Measurements from ENCODE around the gene TENM3.

TENM3 gene

DNA sequence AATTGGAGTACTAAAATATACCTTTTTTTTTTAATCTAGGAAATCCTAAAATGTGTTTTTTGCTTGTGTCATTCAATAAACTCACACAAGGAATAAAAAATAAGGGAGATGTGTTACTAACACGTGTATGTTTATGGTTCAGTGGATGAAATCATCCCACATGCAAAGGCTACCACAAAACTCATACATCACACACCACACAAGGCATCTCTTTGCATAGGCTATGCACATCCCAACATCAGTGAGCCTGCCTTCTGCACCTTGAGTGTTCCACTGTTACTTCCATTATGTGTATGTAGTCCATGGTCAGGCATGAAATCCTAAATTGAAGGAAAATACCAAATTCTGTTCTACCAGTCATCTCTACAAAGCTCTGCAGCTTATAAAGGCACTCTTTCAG, 460.9 kb downstream of the TENM3 start:
- no peak for DNase-seq

DNA sequence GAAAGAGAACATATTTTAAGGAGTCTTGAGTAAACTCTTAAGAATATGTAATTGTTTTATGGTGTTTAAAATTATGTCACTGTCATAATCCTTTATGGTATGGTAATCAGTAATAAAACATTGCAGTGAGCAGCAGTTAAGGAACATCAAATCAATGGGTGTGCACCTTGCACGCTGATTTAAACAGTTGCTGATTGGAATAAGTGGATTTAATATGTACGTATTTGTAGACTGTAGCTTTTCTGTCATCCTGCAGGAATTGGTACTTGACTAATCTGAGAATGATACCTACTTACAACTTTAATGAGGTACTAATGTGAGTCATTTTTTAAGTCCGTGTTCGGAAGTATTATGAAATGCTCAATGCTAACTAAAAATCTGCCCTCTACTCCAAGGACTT, 461.7 kb downstream of the TENM3 start:
- DNase-seq, result no peak

- no peak for DNase-seq
Measured at GRCh38 chr4:182705389-182705788, 462.2 kb downstream of the TENM3 start.

DNA sequence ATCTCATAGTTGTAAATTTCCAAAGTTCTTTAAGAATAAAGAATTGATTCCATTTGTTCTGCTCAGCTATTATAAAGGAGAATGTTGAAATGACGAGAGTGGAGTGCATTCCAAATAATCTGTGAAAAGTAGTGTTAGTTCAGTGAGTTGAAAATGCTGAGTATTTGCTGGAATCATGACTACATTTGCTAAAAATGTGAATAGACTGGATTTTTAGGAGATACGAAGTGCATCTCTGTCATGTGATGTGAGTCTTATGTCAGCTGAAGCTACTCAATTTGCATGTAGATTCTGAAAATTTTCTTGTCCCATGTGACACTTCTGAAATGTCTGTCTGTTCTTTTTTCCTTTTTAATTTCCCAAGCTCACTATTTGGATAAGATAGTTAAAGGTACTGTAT, 468.0 kb downstream of the TENM3 start:
- no peak for DNase-seq

- no peak for DNase-seq
Measured at GRCh38 chr4:182715548-182715947, 472.3 kb downstream of the TENM3 start.

DNA sequence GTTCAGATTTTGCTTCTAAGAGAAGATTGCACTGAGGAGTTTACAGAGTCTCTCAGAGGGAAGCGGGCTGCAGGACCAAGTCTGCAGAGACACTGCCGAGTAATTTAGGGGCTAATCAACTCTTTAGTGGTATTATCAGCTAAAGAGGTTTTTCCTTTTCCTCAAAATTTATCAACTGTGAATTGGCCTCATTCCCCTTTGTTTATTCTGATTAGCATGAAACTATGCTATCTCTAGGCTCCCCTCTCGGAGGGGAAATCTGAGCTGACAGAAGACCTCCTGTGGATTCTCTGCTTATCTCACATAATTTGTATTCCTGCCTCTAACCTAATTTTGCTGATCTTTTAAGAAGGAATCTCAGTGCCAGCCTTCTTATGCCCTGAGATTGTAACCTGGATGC, 473.0 kb downstream of the TENM3 start:
- no peak for DNase-seq

- no peak for DNase-seq
Measured at GRCh38 chr4:182717788-182718583, 474.8 kb downstream of the TENM3 start.

DNA sequence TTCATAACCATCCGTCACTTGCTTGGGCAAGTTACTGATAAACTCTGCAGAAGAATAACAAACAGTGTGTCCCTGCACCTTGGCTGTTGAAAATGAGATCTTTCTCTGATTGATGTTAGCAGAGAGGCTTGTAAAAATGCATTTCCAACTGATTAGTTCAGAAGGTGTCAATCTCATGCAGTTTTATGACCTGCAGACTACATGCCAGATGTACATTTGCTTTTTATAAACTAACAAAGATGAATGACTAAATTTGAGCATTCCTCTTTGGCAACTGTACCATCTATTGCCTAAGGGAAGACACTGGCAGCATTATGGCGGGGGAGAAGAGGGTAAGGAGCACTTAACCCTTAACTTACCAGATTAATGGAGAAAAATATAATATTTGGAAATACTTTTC, 481.2 kb downstream of the TENM3 start:
- DNase-seq, result no peak

DNA sequence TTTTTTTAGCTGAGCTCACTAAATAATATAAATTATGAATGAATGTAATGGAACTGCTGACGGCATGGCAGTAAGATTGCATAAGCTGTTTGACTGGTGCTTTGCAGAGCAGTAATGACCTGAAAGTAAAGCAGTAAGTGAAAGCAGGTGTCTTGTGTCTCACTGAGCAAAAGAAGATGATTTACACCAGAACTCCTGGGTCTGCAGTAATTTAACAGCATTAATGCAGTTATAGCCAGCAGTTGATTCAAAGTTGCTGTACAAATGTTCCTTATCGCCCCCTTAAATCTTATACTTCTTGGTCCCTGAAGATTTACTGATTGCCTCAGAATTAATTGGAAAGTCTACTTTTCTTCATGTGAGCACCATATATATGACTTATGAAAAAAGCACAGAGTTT, 486.3 kb downstream of the TENM3 start:
- DNase-seq, result no peak

DNA sequence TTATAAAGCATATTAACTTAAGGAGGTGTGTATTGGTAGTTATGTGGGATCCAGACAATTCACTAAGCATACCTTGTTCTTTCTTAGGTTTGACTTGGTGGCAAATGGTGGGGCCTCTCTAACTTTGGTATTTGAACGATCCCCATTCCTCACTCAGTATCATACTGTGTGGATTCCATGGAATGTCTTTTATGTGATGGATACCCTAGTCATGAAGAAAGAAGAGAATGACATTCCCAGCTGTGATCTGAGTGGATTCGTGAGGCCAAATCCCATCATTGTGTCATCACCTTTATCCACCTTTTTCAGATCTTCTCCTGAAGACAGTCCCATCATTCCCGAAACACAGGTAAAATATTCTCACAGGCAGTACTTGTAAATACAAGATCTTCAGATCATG, 487.6 kb downstream of the TENM3 start:
- DNase-seq, result no peak

- DNase-seq, result no peak
Measured at GRCh38 chr4:182736207-182736606, 493.0 kb downstream of the TENM3 start.

GRCh38 chr4:182738283-182739047, 495.3 kb downstream of the TENM3 start:
- no peak for DNase-seq

GRCh38 chr4:182740256-182740655, 497.1 kb downstream of the TENM3 start:
- DNase-seq, result no peak

DNA sequence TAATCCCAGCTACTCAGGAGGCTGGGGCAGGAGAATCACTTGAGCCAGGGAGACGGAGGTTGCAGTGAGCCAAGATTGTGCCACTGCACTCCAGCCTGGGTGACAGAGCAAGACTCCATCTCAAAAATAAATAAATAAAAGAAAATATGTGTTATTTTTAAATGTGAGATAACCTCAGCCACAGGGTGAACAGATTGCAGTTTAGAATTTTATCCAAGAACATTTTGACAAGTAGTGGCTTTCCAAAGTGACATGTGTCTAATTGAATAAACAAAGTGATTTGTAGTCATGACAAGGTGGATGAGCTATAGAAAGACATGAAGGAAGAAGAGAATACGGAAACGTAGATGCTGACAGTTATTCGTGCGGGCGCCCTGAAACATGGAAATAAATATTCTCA, 497.9 kb downstream of the TENM3 start:
- no peak for DNase-seq

- DNase-seq, result no peak
Measured at GRCh38 chr4:182741914-182742313, 498.7 kb downstream of the TENM3 start.

GRCh38 chr4:182743815-182744214, 500.6 kb downstream of the TENM3 start:
- no peak for DNase-seq

DNA sequence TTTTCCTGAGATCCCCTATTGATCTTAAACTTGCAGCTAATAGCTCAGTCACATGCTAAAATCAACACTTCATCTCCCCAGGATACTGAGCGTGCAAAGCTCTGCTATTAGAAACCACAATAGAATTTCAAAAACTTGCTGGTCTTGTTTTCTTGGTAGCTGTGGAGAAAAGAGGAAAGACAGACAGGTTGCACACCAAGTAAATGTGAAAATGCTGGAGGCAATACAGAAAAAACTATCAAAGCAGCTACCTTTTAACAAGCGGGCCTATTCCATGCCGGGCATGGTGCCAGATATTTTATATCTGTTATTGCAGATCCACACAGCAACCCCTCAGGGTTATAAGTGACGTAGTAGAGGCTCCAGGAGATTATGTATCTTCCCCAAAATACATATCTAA, 502.0 kb downstream of the TENM3 start:
- no peak for DNase-seq

GRCh38 chr4:182746876-182747275, 503.7 kb downstream of the TENM3 start:
- DNase-seq, result no peak

DNA sequence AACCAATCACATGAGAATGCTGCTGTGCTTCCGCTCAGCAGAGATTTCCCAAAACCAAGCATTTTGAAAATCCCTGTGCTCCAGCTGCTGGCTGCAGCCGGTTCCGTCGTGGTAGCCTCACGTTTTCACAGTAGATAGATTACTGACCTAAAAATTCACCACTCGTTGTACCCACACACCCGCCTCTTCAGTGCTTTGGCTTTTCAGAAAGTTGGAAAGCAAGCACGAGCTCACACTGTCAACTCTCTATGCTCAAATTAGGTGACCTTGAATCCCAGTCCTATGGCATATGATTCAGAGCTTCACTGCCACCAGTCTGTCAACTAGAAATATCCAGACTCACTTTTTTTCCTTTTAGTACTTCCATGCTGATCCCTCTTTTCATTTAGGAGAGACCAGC, 505.1 kb downstream of the TENM3 start:
- no peak for DNase-seq

GRCh38 chr4:182748949-182749348, 505.7 kb downstream of the TENM3 start:
- DNase-seq, result no peak

- DNase-seq, result no peak
Measured at GRCh38 chr4:182749667-182750167, 506.5 kb downstream of the TENM3 start.

- no peak for DNase-seq
Measured at GRCh38 chr4:182752158-182752910, 509.1 kb downstream of the TENM3 start.

DNA sequence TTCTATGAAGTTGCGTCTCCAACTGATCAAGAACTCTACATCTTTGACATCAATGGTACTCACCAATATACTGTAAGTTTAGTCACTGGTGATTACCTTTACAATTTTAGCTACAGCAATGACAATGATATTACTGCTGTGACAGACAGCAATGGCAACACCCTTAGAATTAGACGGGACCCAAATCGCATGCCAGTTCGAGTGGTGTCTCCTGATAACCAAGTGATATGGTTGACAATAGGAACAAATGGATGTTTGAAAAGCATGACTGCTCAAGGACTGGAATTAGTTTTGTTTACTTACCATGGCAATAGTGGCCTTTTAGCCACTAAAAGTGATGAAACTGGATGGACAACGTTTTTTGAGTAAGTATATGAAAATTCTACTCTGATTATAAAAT, 511.7 kb downstream of the TENM3 start:
- no peak for DNase-seq
